GM12873 (cell line): Measurements from ENCODE around the gene LAPTM4A.

Source experiments
- CTCF ChIP-seq: IDR thresholded peaks from 2 replicates; pipeline ENCODE4 v1.5.1; 2012; ENCODE audit warnings: low read depth, mild to moderate bottlenecking, moderate library complexity, low read length, control low read depth; ENCODE audit not compliant: insufficient read depth; ENCODE audit errors: missing control alignments

The LAPTM4A gene

GRCh38 chr2:20042531-20042930 lies 8.9 kb downstream of the LAPTM4A start:
- TF ChIP-seq CTCF = no peak

GRCh38 chr2:20040489-20041172 lies 10.8 kb downstream of the LAPTM4A start:
- no peak for TF ChIP-seq CTCF

GRCh38 chr2:20037660-20038059 lies 13.8 kb downstream of the LAPTM4A start:
- TF ChIP-seq CTCF = no peak

- TF ChIP-seq CTCF = no peak
Measured at GRCh38 chr2:20035955-20036666, 15.3 kb downstream of the LAPTM4A start.

GRCh38 chr2:20034821-20035220 lies 16.6 kb downstream of the LAPTM4A start:
- TF ChIP-seq CTCF = no peak

- no peak for TF ChIP-seq CTCF
Measured at GRCh38 chr2:20034218-20034617, 17.2 kb downstream of the LAPTM4A start.

- no peak for TF ChIP-seq CTCF
Measured at GRCh38 chr2:20033322-20033721, 18.1 kb downstream of the LAPTM4A start.
